ENCODE measurements around the gene NENF.

The NENF gene

GRCh38 chr1:212482637-212483441 is 50.1 kb downstream of the NENF start:
- DNase-seq, result no peak

DNA sequence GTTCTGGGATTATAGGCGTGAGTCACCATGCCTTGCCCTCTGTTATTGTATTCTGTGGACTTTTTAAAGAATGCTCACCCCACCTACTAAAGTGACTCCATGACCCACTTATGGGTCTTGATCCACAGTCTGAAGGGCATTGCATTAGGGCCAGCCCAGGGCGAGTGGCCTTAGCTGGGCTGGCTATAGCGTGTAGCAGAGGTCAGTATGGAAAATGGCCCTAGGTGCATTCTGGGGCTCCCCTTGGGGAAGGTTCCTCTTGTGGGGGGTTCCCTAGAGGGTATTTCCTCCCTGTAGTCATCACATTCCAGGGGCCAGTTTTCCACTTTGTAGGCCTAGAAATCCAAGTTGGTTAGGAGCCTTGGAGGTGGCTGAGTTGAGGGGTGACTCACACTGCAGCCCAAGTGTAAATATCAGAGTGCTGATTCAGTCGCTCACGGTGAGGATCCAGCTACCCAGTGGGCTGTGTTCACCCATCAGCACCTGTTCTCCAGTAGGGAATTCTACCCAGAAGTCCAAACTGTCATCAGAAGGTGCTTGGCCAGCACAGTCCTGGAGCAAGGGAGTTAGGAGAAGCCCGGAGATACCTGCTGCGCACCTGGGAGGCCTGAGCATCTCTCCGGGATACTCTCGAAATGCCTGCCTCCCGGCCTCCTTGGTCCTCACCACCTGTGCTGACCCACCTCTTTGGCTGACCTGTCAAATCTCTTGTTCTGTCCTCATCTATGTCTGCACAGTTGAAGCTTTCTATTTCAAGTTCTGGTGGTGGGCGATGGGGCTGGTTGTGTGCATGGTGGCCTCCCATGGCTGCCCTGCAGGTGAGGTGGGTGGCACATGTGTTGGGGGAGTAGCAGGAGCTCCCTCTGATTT is 52.2 kb downstream of the NENF start:
- DNase-seq, result no peak

GRCh38 chr1:212485571-212485912 is 52.8 kb downstream of the NENF start:
- DNase-seq, result no peak

GRCh38 chr1:212485913-212486618 is 53.3 kb downstream of the NENF start:
- DNase-seq, result no peak

DNA sequence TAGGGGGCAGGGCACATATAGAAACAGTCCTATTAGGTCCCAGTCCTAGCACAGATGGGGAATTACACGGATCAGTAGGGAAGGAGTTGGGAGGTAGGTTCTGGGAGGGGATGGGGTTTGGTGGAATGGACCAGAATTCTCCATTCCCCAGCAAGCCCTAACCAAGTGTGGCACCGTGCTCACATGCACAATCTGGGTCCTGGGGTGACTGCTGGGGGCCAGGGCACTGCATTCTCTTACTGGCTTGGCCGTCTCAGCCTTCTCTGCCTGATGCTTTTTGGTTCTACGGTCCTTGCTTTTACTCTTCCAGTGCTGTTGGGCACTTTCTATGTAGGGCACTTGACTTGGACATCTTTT is 53.9 kb downstream of the NENF start:
- DNase-seq, result no peak

DNA sequence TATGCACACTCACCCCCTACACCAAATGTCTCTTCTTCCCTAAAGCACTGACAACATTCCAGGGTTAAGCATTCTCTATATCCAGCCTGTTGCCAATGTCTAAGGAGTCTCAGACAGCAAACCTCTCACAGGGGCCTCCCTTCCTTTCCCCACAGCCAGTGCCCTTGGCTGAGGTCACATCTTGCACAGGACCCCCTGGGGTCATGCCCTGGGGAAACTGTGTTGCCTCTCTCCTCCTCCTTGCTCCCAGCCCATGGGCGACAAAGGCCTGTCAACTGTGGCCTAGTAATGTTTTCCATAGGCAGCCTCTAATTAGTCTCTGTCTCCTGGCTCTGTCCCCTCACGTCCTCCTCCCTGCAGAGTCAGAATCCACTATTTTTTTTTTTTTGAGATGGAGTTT is 54.6 kb downstream of the NENF start:
- no peak for DNase-seq

DNA sequence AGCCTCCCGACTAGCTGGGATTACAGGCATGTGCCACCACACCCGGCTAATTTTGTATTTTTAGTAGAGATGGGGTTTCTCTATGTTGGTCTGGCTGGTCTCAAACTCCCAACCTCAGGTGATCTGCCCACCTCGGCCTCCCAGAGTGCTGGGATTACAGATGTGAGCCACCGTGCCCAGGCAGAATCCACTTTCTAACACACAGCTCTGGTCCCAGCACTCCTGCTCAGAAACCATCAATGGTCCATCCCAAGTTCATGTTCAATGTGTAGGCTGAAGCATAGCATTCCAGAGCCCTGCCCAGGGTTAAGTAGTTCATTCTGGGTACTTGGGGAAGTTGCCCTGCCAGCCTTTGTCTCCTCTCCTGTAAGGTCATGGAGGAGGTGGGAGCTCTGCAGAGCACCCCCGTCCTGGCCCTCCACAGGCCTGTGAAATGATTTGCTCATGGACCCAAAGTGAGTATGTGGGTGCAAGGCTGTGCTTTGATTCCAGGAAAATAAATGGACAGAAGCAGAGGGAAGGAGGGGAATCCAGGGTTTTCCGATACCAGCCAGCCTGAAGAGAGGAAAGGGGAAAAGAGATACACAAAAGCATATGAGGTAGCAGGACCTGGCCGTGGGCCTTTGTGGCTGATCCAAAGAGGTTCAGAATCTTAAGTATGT is 55.2 kb downstream of the NENF start:
- DNase-seq, result no peak

- peak; percentile 59 for DNase-seq
These were observed 55.9 kb downstream of the NENF start for GRCh38 chr1:212488436-212489283.

GRCh38 chr1:212489284-212489859 is 56.7 kb downstream of the NENF start:
- no peak for DNase-seq

DNA sequence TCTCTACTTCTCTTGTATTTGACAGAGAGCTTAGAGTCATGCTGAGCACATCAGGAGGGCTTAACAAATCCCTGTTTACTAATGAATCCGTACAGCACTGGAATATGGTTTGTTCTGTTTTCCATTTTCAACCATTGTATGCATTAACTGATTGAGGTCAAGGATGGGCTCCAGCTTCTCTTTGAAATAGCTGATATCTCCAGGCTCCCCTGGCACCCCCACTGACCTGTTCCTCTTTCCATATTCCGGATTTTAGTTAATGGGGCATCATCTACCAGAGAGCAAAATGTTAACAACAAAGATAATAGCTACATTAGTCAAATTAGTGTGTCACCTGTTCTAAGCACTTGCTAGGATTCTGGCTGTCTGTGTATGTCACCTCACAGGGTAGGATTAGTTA is 57.6 kb downstream of the NENF start:
- DNase-seq, result no peak

DNA sequence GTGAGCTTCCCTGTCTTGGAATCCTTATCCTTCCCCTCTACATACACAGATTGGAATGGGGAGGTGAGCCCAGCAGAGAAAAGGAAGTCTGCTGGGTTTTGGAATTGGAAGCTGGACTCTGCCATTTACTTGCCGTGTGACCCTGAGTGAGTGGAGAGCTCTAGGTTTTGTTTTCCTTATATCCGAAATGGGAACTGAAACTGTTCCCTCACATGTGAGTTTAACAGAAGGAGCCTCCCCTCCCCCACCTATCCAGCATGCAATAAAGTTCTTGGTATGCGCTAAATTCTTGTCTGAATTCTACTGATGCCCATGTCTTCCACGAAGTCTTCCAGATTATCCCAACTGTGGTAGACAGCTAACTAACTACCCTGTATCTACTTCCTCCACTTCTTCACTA is 58.7 kb downstream of the NENF start:
- DNase-seq, result no peak
